A549 (cell line): ENCODE data around the gene C6.

Source experiments
- CEBPB ChIP-seq, 2 experiments: fragments of >200 bp in 1 of 2; sonication (Bioruptor Twin) in 1 of 2; formaldehyde crosslinking in 1 of 2; IDR thresholded peaks; 2 replicates each; pipeline ENCODE4 v1.6.1; 2012 to 2016
- FOSL2 ChIP-seq, 2 experiments: fragments of 450-650 bp in 1 of 2; fragments of >200 bp in 1 of 2; sonication (Bioruptor Twin) in 1 of 2; formaldehyde crosslinking; IDR thresholded peaks; 2 replicates each; pipeline versions ENCODE4 v1.5.0 to v1.6.1; 2016 to 2020; ENCODE audit warnings: mild to moderate bottlenecking in 1 of 2, moderate library complexity in 1 of 2
- HOXB13 ChIP-seq: fragments of 250-450 bp; sonication (Bioruptor Pico); IDR thresholded peaks from 2 replicates; pipeline ENCODE4 v1.5.0; 2020; ENCODE audit warnings: low read depth, mild to moderate bottlenecking, moderate library complexity
- JUN ChIP-seq, 2 experiments: fragments of >200 bp; sonication (Bioruptor Twin); formaldehyde crosslinking; IDR thresholded peaks; 2 replicates in 1 of 2; 3 replicates in 1 of 2; pipeline ENCODE4 v1.6.1; 2016 to 2017
- PHF8 ChIP-seq: fragments of 200-600 bp; sonication (generic); IDR thresholded peaks from 2 replicates; pipeline ENCODE4 v1.6.1; 2016; ENCODE audit warnings: low read depth, mild to moderate bottlenecking, antibody characterized with exemption, moderate library complexity, borderline replicate concordance
- POLR2A ChIP-seq: IDR thresholded peaks from 2 replicates; pipeline ENCODE4 v1.6.1; 2012; ENCODE audit warnings: mild to moderate bottlenecking, low read length
- RARB ChIP-seq: fragments of 250-450 bp; sonication (Bioruptor Pico); IDR thresholded peaks from 2 replicates; pipeline ENCODE4 v1.8.0; 2021; ENCODE audit warnings: mild to moderate bottlenecking, moderate library complexity
- RCOR1 ChIP-seq: fragments of 150-350 bp; IDR thresholded peaks from 2 replicates; pipeline ENCODE4 v1.6.1; 2014; ENCODE audit warnings: antibody characterized with exemption, low read length, low read depth
- ZFP36 ChIP-seq: fragments of 450-650 bp; IDR thresholded peaks from 2 replicates; pipeline ENCODE4 v1.6.1; 2014; ENCODE audit warnings: borderline replicate concordance; ENCODE audit not compliant: partially characterized antibody
- TF ChIP-seq, protein P1 (sequence below): fragments of >200 bp; sonication (Bioruptor Twin); formaldehyde crosslinking; IDR thresholded peaks from 2 replicates; pipeline ENCODE4 v1.6.1; 2016
- TF ChIP-seq, protein P2 (sequence below): fragments of >200 bp; sonication (Bioruptor Twin); formaldehyde crosslinking; IDR thresholded peaks from 3 replicates; pipeline ENCODE4 v1.5.1; 2016

DNA sequence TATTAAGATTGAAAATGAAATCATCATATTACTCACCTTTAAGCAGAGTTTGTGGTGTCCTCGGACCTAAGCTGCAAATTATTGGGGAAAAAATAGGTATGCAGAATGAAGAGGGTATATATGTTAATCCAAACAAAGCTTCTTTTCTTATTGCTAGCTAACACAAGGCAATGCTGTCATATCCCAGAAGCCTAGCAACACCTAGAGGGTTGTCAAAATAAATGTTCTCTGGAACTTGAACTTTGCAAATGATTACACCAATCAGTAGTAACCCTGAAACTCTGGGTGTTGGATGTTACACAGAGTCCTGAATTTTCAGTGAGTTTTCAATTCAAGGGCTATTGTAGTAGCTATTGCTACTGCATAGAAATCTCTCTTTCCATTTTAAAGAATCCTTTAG, at the start of gene C6:
- TF ChIP-seq JUN (IDR thresholded peaks at IDR 0.05) (no peak), ZFP36 (no peak), RARB (CRISPR knock-in tag) (no peak), FOSL2 (IDR thresholded peaks at IDR 0.05) (no peak), FOSL2 (CRISPR knock-in tag; IDR thresholded peaks at IDR 0.05) (no peak), HOXB13 (CRISPR knock-in tag) (no peak), CEBPB (IDR thresholded peaks at IDR 0.05) (no peak), RCOR1 (no peak), POLR2A (no peak), PHF8 (no peak)
- TF ChIP-seq, protein P1, sequence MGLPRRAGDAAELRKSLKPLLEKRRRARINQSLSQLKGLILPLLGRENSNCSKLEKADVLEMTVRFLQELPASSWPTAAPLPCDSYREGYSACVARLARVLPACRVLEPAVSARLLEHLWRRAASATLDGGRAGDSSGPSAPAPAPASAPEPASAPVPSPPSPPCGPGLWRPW: no peak
- TF ChIP-seq, protein P2, sequence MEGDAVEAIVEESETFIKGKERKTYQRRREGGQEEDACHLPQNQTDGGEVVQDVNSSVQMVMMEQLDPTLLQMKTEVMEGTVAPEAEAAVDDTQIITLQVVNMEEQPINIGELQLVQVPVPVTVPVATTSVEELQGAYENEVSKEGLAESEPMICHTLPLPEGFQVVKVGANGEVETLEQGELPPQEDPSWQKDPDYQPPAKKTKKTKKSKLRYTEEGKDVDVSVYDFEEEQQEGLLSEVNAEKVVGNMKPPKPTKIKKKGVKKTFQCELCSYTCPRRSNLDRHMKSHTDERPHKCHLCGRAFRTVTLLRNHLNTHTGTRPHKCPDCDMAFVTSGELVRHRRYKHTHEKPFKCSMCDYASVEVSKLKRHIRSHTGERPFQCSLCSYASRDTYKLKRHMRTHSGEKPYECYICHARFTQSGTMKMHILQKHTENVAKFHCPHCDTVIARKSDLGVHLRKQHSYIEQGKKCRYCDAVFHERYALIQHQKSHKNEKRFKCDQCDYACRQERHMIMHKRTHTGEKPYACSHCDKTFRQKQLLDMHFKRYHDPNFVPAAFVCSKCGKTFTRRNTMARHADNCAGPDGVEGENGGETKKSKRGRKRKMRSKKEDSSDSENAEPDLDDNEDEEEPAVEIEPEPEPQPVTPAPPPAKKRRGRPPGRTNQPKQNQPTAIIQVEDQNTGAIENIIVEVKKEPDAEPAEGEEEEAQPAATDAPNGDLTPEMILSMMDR: no peak
